ENCODE data around the gene CA9.

CA9 gene

GRCh38 chr9:35690614-35691333 lies 17.0 kb downstream of the CA9 start:
- peak overlapping the region; percentile 4 for H3K4ac ChIP-seq (ENCODE audit: low read depth, low read length)
- no CpG with 5 or more reads among the region's 61 CpGs for WGBS (ENCODE audit: extremely low coverage, insufficient coverage, insufficient read length)

GRCh38 chr9:35691334-35691650 lies 17.6 kb downstream of the CA9 start:
- WGBS (ENCODE audit: extremely low coverage, insufficient coverage, insufficient read length) = no CpG with 5 or more reads among the region's 10 CpGs

More at GRCh38 chr9:35690614-35691333, 17.0 kb downstream of the CA9 start:
- Histone ChIP-seq H3K4me1 (ENCODE audit: control insufficient read depth in 1 of 2, insufficient read depth in 2 of 2, low read length in 2 of 2) (peaks cover 16 to 24% of the 10 kb centered on the region in 2 experiments), H2AFZ (ENCODE audit: insufficient read depth, low read length, poor library complexity) (peak overlapping the region; percentile 43), H3K14ac (ENCODE audit: low read length) (peak overlapping the region; percentile 88), H3K27ac (ENCODE audit: low read depth, low read length) (peak overlapping the region; percentile 91), H3K36me3 (ENCODE audit: control insufficient read depth in 1 of 2, insufficient read depth in 2 of 2, low read length in 2 of 2) (peaks cover 7 to 8% of the 10 kb centered on the region in 2 experiments), H3K27me3 (ENCODE audit: insufficient read depth, low read length) (no peaks in the 10 kb centered on the region), H2BK12ac (ENCODE audit: low read length) (peak overlapping the region; percentile 1), H2BK5ac (ENCODE audit: low read depth, low read length, poor library complexity) (peak overlapping the region; percentile 51), H3K23ac (ENCODE audit: low read length) (no peak overlapping the region), H3K4me2 (ENCODE audit: low read length) (peak overlapping the region; percentile 68), H3K79me1 (ENCODE audit: low read length) (peaks cover 20% of the 10 kb centered on the region), H2BK120ac (ENCODE audit: insufficient read depth, low read length, poor library complexity) (peak overlapping the region; percentile 97), H3K18ac (ENCODE audit: low read length) (peak overlapping the region; percentile 90), H3K9me3 (ENCODE audit: insufficient read depth, low read depth, low read length) (no peaks in the 10 kb centered on the region), H3K4me3 (ENCODE audit: low read depth, low read length) (peak overlapping the region; percentile 65), H2AK5ac (ENCODE audit: low read length) (no peak overlapping the region), H3K79me2 (ENCODE audit: control insufficient read depth, insufficient read depth, low read length, poor library complexity) (peaks cover 14% of the 10 kb centered on the region), H4K8ac (ENCODE audit: low read depth, low read length) (peak overlapping the region; percentile 69), H4K12ac (ENCODE audit: low read depth, low read length) (peak overlapping the region; percentile 49), H4K91ac (ENCODE audit: low read depth, low read length) (peak overlapping the region; percentile 85), H3K9ac (ENCODE audit: low read length) (peak overlapping the region; percentile 79)
- DNase-seq = peak; percentile 25 to 55

GRCh38 chr9:35691757-35692301 lies 18.1 kb downstream of the CA9 start:
- Histone ChIP-seq H3K4me1 (ENCODE audit: control insufficient read depth in 1 of 2, insufficient read depth in 2 of 2, low read length in 2 of 2) (peaks cover 16 to 24% of the 10 kb centered on the region in 2 experiments), H3K4me3 (ENCODE audit: low read depth, low read length) (no peak overlapping the region), H4K91ac (ENCODE audit: low read depth, low read length) (no peak overlapping the region)

More at GRCh38 chr9:35691334-35691650, 17.6 kb downstream of the CA9 start:
- Histone ChIP-seq H2AFZ (ENCODE audit: insufficient read depth, low read length, poor library complexity) (no peak overlapping the region), H3K4me3 (ENCODE audit: low read depth, low read length) (peak overlapping the region; percentile 34), H2AK5ac (ENCODE audit: low read length) (no peak overlapping the region), H3K27me3 (ENCODE audit: insufficient read depth, low read length) (no peaks in the 10 kb centered on the region), H3K9ac (ENCODE audit: low read length) (peak overlapping the region; percentile 77), H3K9me3 (ENCODE audit: insufficient read depth, low read depth, low read length) (no peaks in the 10 kb centered on the region), H3K14ac (ENCODE audit: low read length) (peak overlapping the region; percentile 25), H3K4me1 (ENCODE audit: control insufficient read depth in 1 of 2, insufficient read depth in 2 of 2, low read length in 2 of 2) (peaks cover 16 to 24% of the 10 kb centered on the region in 2 experiments), H3K4me2 (ENCODE audit: low read length) (peak overlapping the region; percentile 68), H3K27ac (ENCODE audit: low read depth, low read length) (peak overlapping the region; percentile 91), H3K18ac (ENCODE audit: low read length) (peak overlapping the region; percentile 26), H2BK120ac (ENCODE audit: insufficient read depth, low read length, poor library complexity) (peak overlapping the region; percentile 21), H2BK12ac (ENCODE audit: low read length) (peak overlapping the region; percentile 1), H4K8ac (ENCODE audit: low read depth, low read length) (peak overlapping the region; percentile 69), H3K23ac (ENCODE audit: low read length) (no peak overlapping the region), H3K79me2 (ENCODE audit: control insufficient read depth, insufficient read depth, low read length, poor library complexity) (peaks cover 14% of the 10 kb centered on the region), H2BK5ac (ENCODE audit: low read depth, low read length, poor library complexity) (peak overlapping the region; percentile 23), H4K12ac (ENCODE audit: low read depth, low read length) (peak overlapping the region; percentile 49), H3K4ac (ENCODE audit: low read depth, low read length) (peak overlapping the region; percentile 1), H4K91ac (ENCODE audit: low read depth, low read length) (peak overlapping the region; percentile 56), H3K79me1 (ENCODE audit: low read length) (peaks cover 20% of the 10 kb centered on the region), H3K36me3 (ENCODE audit: control insufficient read depth in 1 of 2, insufficient read depth in 2 of 2, low read length in 2 of 2) (peaks cover 7% of the 10 kb centered on the region in 2 experiments)
- DNase-seq = peak in 1 of 2 donors; percentile 43

DNA sequence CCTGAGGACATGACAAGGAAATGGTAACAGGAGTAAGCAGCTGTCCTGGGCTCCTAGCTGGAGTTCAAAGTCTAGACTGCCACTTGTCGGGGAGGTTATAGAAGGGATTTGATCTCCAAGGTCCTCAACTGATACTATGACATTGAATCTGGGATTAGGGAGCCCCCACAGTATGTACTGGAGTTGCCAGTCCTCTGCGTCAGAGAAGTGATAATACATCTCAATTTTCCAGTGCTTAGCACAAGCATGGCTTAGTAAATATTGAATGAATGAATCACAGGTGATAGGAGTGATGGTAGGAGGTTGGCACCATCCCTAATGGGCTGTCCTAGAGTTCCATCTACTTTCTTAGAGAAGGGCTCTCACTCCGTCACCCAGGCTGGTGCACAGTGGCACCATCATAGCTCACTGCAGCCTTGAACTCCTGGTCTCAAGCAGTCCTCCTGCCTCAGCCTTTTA lies 22.2 kb downstream of the CA9 start:
- no peaks in the 10 kb centered on the region for H3K27me3 ChIP-seq (ENCODE audit: insufficient read depth, low read length)
- no peak overlapping the region for H3K9ac ChIP-seq (ENCODE audit: low read length)
- peaks cover 39 to 47% of the 10 kb centered on the region in 2 experiments for H3K36me3 ChIP-seq (ENCODE audit: control insufficient read depth in 1 of 2, insufficient read depth in 2 of 2, low read length in 2 of 2)
- no peak overlapping the region for H3K4me3 ChIP-seq (ENCODE audit: low read depth, low read length)
- H3K23ac ChIP-seq (ENCODE audit: low read length) = no peak overlapping the region
- no peak overlapping the region for H4K12ac ChIP-seq (ENCODE audit: low read depth, low read length)
- H3K4me1 ChIP-seq (ENCODE audit: control insufficient read depth in 1 of 2, insufficient read depth in 2 of 2, low read length in 2 of 2) = no peaks in the 10 kb centered on the region
- no peak overlapping the region for H3K27ac ChIP-seq (ENCODE audit: low read depth, low read length)
- no CpG with 5 or more reads among the region's 3 CpGs for WGBS (ENCODE audit: extremely low coverage, insufficient coverage, insufficient read length)
- no peak overlapping the region for H3K4me2 ChIP-seq (ENCODE audit: low read length)
- H3K79me1 ChIP-seq (ENCODE audit: low read length) = peaks cover 4% of the 10 kb centered on the region
- no peak overlapping the region for H2BK120ac ChIP-seq (ENCODE audit: insufficient read depth, low read length, poor library complexity)
- peaks cover 3% of the 10 kb centered on the region for H3K79me2 ChIP-seq (ENCODE audit: control insufficient read depth, insufficient read depth, low read length, poor library complexity)
- no peak overlapping the region for H4K91ac ChIP-seq (ENCODE audit: low read depth, low read length)
- H3K4ac ChIP-seq (ENCODE audit: low read depth, low read length) = no peak overlapping the region
- H3K9me3 ChIP-seq (ENCODE audit: insufficient read depth, low read depth, low read length) = peaks cover 2% of the 10 kb centered on the region
- peak in 1 of 2 donors; percentile 12 for DNase-seq
- H2AFZ ChIP-seq (ENCODE audit: insufficient read depth, low read length, poor library complexity) = no peak overlapping the region
- no peak overlapping the region for H2BK5ac ChIP-seq (ENCODE audit: low read depth, low read length, poor library complexity)
- no peak overlapping the region for H3K18ac ChIP-seq (ENCODE audit: low read length)
- no peak overlapping the region for H2AK5ac ChIP-seq (ENCODE audit: low read length)
- no peak overlapping the region for H3K14ac ChIP-seq (ENCODE audit: low read length)
- H4K8ac ChIP-seq (ENCODE audit: low read depth, low read length) = no peak overlapping the region
- H2BK12ac ChIP-seq (ENCODE audit: low read length) = no peak overlapping the region

More at GRCh38 chr9:35691757-35692301, 18.1 kb downstream of the CA9 start:
- peak; percentile 47 to 52 for DNase-seq
- Histone ChIP-seq H2BK120ac (ENCODE audit: insufficient read depth, low read length, poor library complexity) (no peak overlapping the region), H3K23ac (ENCODE audit: low read length) (no peak overlapping the region), H3K4ac (ENCODE audit: low read depth, low read length) (no peak overlapping the region), H4K8ac (ENCODE audit: low read depth, low read length) (no peak overlapping the region), H3K18ac (ENCODE audit: low read length) (no peak overlapping the region), H3K14ac (ENCODE audit: low read length) (no peak overlapping the region), H3K79me2 (ENCODE audit: control insufficient read depth, insufficient read depth, low read length, poor library complexity) (peaks cover 14% of the 10 kb centered on the region), H3K27me3 (ENCODE audit: insufficient read depth, low read length) (no peaks in the 10 kb centered on the region), H2AFZ (ENCODE audit: insufficient read depth, low read length, poor library complexity) (no peak overlapping the region), H3K36me3 (ENCODE audit: control insufficient read depth in 1 of 2, insufficient read depth in 2 of 2, low read length in 2 of 2) (peaks cover 7 to 12% of the 10 kb centered on the region in 2 experiments), H3K27ac (ENCODE audit: low read depth, low read length) (no peak overlapping the region), H4K12ac (ENCODE audit: low read depth, low read length) (no peak overlapping the region), H3K79me1 (ENCODE audit: low read length) (peaks cover 20% of the 10 kb centered on the region), H2BK12ac (ENCODE audit: low read length) (no peak overlapping the region), H3K9ac (ENCODE audit: low read length) (no peak overlapping the region), H2BK5ac (ENCODE audit: low read depth, low read length, poor library complexity) (no peak overlapping the region), H2AK5ac (ENCODE audit: low read length) (no peak overlapping the region), H3K9me3 (ENCODE audit: insufficient read depth, low read depth, low read length) (no peaks in the 10 kb centered on the region), H3K4me2 (ENCODE audit: low read length) (no peak overlapping the region)
- WGBS (ENCODE audit: extremely low coverage, insufficient coverage, insufficient read length) = no CpG with 5 or more reads among the region's 13 CpGs
